Ectodermal cell (in vitro differentiated cells): ENCODE measurements around the gene DDR1.
"Not testable (repeated sequence)": the region's sequence is repeated elsewhere in the genome, so short reads cannot be mapped to it uniquely, and the experiment has no call there.

Experiments
- H3K27ac ChIP-seq: 2 replicates; pipeline ENCODE4 v1.7.0; 2013; ENCODE audit warnings: mild to moderate bottlenecking, low read depth, low read length; ENCODE audit not compliant: insufficient read depth, poor library complexity, severe bottlenecking
- H3K27me3 ChIP-seq: 2 replicates; pipeline ENCODE4 v1.7.0; 2013; ENCODE audit warnings: mild to moderate bottlenecking, low read length; ENCODE audit not compliant: insufficient read depth, control insufficient read depth, poor library complexity, severe bottlenecking
- H3K36me3 ChIP-seq: one replicate; pipeline ENCODE4 v1.7.0; 2013; ENCODE audit warnings: low read length; ENCODE audit not compliant: control insufficient read depth, insufficient read depth
- H3K4me1 ChIP-seq: one replicate; pipeline ENCODE4 v1.7.0; 2013; ENCODE audit warnings: low read length; ENCODE audit not compliant: control insufficient read depth, insufficient read depth
- H3K4me3 ChIP-seq: 2 replicates; pipeline ENCODE4 v1.7.0; 2013; ENCODE audit warnings: low read depth, low read length, control low read depth; ENCODE audit not compliant: insufficient read depth
- H3K9me3 ChIP-seq: 2 replicates; pipeline ENCODE4 v1.7.0; 2013; ENCODE audit warnings: mild to moderate bottlenecking, low read length, moderate library complexity; ENCODE audit not compliant: control insufficient read depth
- WGBS, 2 experiments: methylation state at CpG; one replicate each; pipeline ENCODE4 v1.1.7; 2013; ENCODE audit warnings: missing lambda C conversion rate in 2 of 2; 5-methylcytosine and 5-hydroxymethylcytosine counted together

Gene DDR1

DNA sequence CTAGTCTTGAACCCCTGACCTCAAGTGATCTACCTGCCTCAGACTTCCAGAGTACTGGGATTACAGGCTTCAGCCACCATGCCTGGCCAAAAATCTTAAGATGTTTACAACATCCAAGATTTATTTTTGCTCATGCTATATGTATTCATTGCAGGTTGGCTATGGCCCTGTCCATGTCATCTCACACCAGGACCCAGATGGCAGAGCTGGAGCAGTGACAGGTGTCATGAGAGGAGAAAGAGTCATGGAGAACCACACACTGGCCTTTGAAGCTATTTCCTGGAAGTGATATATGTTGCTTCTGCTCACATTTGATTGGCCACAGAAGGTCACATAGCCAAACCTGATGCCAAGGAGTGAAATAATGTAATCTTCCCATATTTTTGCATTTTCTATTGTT, 13.8 kb upstream of the DDR1 start:
- no peaks in the 10 kb centered on the region for H3K27me3 ChIP-seq
- no peaks in the 10 kb centered on the region for H3K36me3 ChIP-seq
- peaks cover 5% of the 10 kb centered on the region for H3K9me3 ChIP-seq
- no peak overlapping the region for H3K4me3 ChIP-seq
- no peaks in the 10 kb centered on the region for H3K4me1 ChIP-seq
- H3K27ac ChIP-seq: no peak overlapping the region

GRCh38 chr6:30871592-30872183, 12.6 kb upstream of the DDR1 start:
- WGBS, 2 experiments: 94% methylated on average over 3 to 4 of the region's 4 CpGs
- Histone ChIP-seq H3K9me3 (peaks cover 5% of the 10 kb centered on the region), H3K36me3 (no peaks in the 10 kb centered on the region), H3K27ac (no peak overlapping the region), H3K27me3 (no peaks in the 10 kb centered on the region), H3K4me3 (no peak overlapping the region), H3K4me1 (no peaks in the 10 kb centered on the region)

DNA sequence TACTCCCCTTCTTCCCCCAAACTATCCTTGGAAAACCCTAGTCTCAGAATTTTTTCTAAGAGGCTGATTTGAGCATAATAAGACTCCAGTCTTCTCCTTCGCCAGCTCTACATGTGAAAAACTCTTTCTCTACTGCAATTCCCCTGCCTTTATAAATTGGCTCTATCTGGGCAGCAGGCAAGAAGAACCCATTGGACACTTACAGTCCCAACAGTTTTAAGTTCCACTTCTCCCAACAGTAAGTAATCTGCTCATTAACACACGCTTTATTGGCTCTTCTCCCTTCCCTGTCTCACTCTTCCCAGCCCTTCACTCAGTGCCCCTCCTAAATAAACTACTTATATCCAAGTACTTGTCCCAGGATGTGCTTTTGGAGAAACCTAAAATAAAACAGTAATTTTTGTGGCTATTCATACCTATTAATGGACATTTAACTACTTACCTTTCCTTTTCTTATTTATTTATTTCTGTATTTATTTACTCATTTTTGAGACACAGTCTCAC, 11.1 kb upstream of the DDR1 start:
- 93 to 95% methylated on average over 2 of the region's 2 CpGs for WGBS, 2 experiments
- no peak overlapping the region for H3K4me3 ChIP-seq
- no peaks in the 10 kb centered on the region for H3K27me3 ChIP-seq
- H3K36me3 ChIP-seq: no peaks in the 10 kb centered on the region
- H3K9me3 ChIP-seq: peaks cover 5% of the 10 kb centered on the region
- peaks cover 4% of the 10 kb centered on the region for H3K4me1 ChIP-seq
- no peak overlapping the region for H3K27ac ChIP-seq

GRCh38 chr6:30873795-30874194, 10.5 kb upstream of the DDR1 start:
- not testable (repeated sequence) for H3K36me3 ChIP-seq, H3K27me3 ChIP-seq, H3K4me3 ChIP-seq, H3K9me3 ChIP-seq, H3K4me1 ChIP-seq, H3K27ac ChIP-seq
- 91 to 93% methylated on average over 3 of the region's 3 CpGs for WGBS, 2 experiments

- no peaks in the 10 kb centered on the region for H3K27me3 ChIP-seq
- WGBS, 2 experiments: 89 to 90% methylated on average over 18 of the region's 18 CpGs
- H3K9me3 ChIP-seq: peaks cover 5% of the 10 kb centered on the region
- peaks cover 20% of the 10 kb centered on the region for H3K4me1 ChIP-seq
- no peak overlapping the region for H3K27ac ChIP-seq
- no peak overlapping the region for H3K4me3 ChIP-seq
- no peaks in the 10 kb centered on the region for H3K36me3 ChIP-seq
Observed at GRCh38 chr6:30875244-30876038, 8.9 kb upstream of the DDR1 start.

GRCh38 chr6:30876039-30876730, 8.1 kb upstream of the DDR1 start:
- peaks cover 5% of the 10 kb centered on the region for H3K9me3 ChIP-seq
- no peak overlapping the region for H3K27ac ChIP-seq
- peaks cover 21% of the 10 kb centered on the region for H3K4me1 ChIP-seq
- 79 to 81% methylated on average over 3 to 4 of the region's 4 CpGs for WGBS, 2 experiments
- H3K4me3 ChIP-seq: no peak overlapping the region
- H3K36me3 ChIP-seq: no peaks in the 10 kb centered on the region
- no peaks in the 10 kb centered on the region for H3K27me3 ChIP-seq

GRCh38 chr6:30877419-30878262, 6.7 kb upstream of the DDR1 start:
- Histone ChIP-seq H3K36me3 (no peaks in the 10 kb centered on the region), H3K9me3 (peaks cover 1% of the 10 kb centered on the region), H3K4me1 (peaks cover 21% of the 10 kb centered on the region), H3K4me3 (no peak overlapping the region), H3K27me3 (no peaks in the 10 kb centered on the region), H3K27ac (no peak overlapping the region)
- WGBS, 2 experiments: 23 to 28% methylated on average over 15 of the region's 15 CpGs

DNA sequence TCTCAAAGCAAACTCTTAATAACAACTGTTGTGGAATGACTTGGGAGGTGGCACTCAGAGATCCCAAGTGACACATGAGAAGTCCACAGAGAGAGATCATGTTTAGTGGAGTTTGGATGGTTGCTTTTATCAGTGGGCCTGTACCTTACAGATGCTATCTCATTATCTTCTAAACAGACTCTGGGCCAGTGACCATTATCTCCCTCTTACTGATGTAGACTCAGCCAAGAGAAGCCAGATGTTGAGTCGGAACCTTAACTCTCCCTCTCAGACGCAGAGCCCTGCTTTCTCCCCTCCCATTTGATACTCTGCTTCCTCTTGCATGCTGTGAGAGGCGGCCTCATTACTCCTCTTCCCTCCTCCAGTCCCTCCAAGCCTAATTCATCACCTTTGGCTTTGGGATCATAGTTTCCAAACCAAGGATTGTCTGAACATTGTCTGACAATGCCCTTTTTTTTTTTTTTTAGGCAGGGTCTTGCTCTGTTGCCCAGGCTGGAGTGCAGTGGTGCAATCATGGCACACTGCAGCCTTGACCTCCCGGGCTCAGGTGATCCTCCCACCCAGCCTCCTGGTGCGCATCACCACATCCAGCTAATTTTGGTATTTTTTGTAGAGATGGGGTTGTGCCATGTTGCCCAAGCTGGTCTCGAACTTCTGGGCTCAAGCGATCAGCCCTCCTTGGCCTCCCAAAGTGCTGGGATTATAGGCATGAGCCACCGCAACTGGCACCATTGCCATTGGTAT, 4.5 kb upstream of the DDR1 start:
- 60 to 63% methylated on average over 8 of the region's 8 CpGs for WGBS, 2 experiments
- Histone ChIP-seq H3K36me3 (no peaks in the 10 kb centered on the region), H3K9me3 (no peaks in the 10 kb centered on the region), H3K27ac (peak overlapping the region; percentile 88), H3K4me1 (peaks cover 21% of the 10 kb centered on the region), H3K27me3 (no peaks in the 10 kb centered on the region), H3K4me3 (peak overlapping the region; percentile 55)

DNA sequence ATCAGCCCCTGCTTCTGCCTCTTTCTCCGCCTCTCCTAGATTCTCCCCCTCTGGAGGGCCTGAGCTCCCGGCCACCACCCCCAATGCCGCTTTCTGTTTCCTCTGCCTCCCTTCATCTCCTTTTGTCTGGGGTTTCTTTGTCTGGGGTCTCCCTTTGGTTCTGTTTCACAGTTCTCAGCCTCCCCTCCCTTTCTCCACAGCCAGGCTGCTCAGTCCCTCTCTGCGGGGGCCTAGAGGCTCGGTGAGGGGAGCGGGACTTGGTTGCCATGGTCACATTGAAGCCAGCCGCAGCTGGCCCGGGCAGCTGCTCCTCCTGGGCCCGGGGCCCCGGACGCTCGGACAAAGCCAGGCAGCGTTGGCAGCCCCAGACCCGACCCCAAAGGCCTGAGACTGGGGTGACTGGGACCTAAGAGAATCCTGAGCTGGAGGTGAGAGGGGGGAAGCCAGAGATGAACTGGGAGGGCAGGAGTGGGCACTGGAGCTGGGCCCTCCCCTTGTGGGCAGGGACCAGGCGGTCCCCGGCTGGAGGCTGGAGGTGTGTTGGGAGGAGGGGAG, 3.5 kb upstream of the DDR1 start:
- 0 to 1% methylated on average over 16 of the region's 16 CpGs for WGBS, 2 experiments
- Histone ChIP-seq H3K27ac (peak overlapping the region; percentile 88), H3K36me3 (no peaks in the 10 kb centered on the region), H3K4me1 (peaks cover 21% of the 10 kb centered on the region), H3K9me3 (no peaks in the 10 kb centered on the region), H3K4me3 (peak overlapping the region; percentile 55), H3K27me3 (no peaks in the 10 kb centered on the region)
